Measurements from ENCODE around the gene CDH26. TPM values are rescaled to one million over a fixed set of nuclear protein-coding genes. Genes with fewer than 3 reads are reported as not detected.

CDH26 gene
- total RNA-seq, 2 experiments from 2014 or later = 1.0 to 1.7 TPM

GRCh38 chr20:60020251-60020650, 62.0 kb downstream of the CDH26 start:
- intact Hi-C loops (cut with micrococcal nuclease) = no loop called here
- ChIA-PET CTCF (no interaction called here), POLR2A (no interaction called here)
- no peak for ATAC-seq
- DNase-seq = no peak
- H3K4me1 Mint-ChIP-seq (ENCODE audit: low read depth) = no peaks in the 10 kb centered on the region
- H3K36me3 Mint-ChIP-seq (ENCODE audit: low read depth) = peaks cover 10% of the 10 kb centered on the region
- H3K4me3 Mint-ChIP-seq = no peak overlapping the region
- TF ChIP-seq CTCF (IDR thresholded peaks at IDR 0.05) = no peak
- H3K27me3 Mint-ChIP-seq = peaks cover 1% of the 10 kb centered on the region
- H3K9me3 Mint-ChIP-seq = peaks cover 5% of the 10 kb centered on the region
- no peak overlapping the region for H3K27ac Mint-ChIP-seq

GRCh38 chr20:60021104-60021503, 62.9 kb downstream of the CDH26 start:
- CTCF ChIA-PET = no interaction called here

GRCh38 chr20:60022849-60023248, 64.6 kb downstream of the CDH26 start:
- TF ChIP-seq CTCF (IDR thresholded peaks at IDR 0.05) = no peak
- ATAC-seq = no peak
- no peak for DNase-seq
- ChIA-PET POLR2A (interaction anchor here (0.8 kb wide), 1 partner anchor 89 kb away, joined by 4 read pairs; the partner anchor contains the start of gene SYCP2), CTCF (interaction anchor here (1.3 kb wide), 1 partner anchor 240 kb away, joined by 3 read pairs; no protein-coding TSS in a partner anchor)
- intact Hi-C loops (cut with micrococcal nuclease) = no loop called here
- Mint-ChIP-seq H3K4me3 (no peak overlapping the region), H3K36me3 (ENCODE audit: low read depth) (peaks cover 15% of the 10 kb centered on the region), H3K27ac (no peak overlapping the region), H3K27me3 (no peaks in the 10 kb centered on the region), H3K9me3 (peaks cover 4% of the 10 kb centered on the region), H3K4me1 (ENCODE audit: low read depth) (no peaks in the 10 kb centered on the region)

More at GRCh38 chr20:60021104-60021503, 62.9 kb downstream of the CDH26 start:
- Mint-ChIP-seq H3K27ac (no peak overlapping the region), H3K4me3 (no peak overlapping the region), H3K27me3 (peaks cover 1% of the 10 kb centered on the region), H3K4me1 (ENCODE audit: low read depth) (no peaks in the 10 kb centered on the region), H3K9me3 (peaks cover 5% of the 10 kb centered on the region), H3K36me3 (ENCODE audit: low read depth) (peaks cover 12% of the 10 kb centered on the region)
- no peak for DNase-seq
- no peak for ATAC-seq
- TF ChIP-seq CTCF (IDR thresholded peaks at IDR 0.05) = no peak
- POLR2A ChIA-PET = no interaction called here
- intact Hi-C loops (cut with micrococcal nuclease) = no loop called here

GRCh38 chr20:60024245-60024644, 66.0 kb downstream of the CDH26 start:
- no peak overlapping the region for H3K27ac Mint-ChIP-seq
- DNase-seq = no peak
- POLR2A ChIA-PET = no interaction called here
- peaks cover 9% of the 10 kb centered on the region for H3K36me3 Mint-ChIP-seq (ENCODE audit: low read depth)
- no peak overlapping the region for H3K4me3 Mint-ChIP-seq
- no peaks in the 10 kb centered on the region for H3K27me3 Mint-ChIP-seq
- intact Hi-C loops (cut with micrococcal nuclease) = no loop called here
- CTCF ChIA-PET = interaction anchor here (1.3 kb wide), 1 partner anchor 239 kb away, joined by 3 read pairs; no protein-coding TSS in a partner anchor
- no peak for ATAC-seq
- H3K4me1 Mint-ChIP-seq (ENCODE audit: low read depth) = no peaks in the 10 kb centered on the region
- H3K9me3 Mint-ChIP-seq = no peaks in the 10 kb centered on the region
- TF ChIP-seq CTCF (IDR thresholded peaks at IDR 0.05) = no peak

GRCh38 chr20:60024801-60025200, 66.6 kb downstream of the CDH26 start:
- no peaks in the 10 kb centered on the region for H3K4me1 Mint-ChIP-seq (ENCODE audit: low read depth)
- no peaks in the 10 kb centered on the region for H3K9me3 Mint-ChIP-seq
- H3K36me3 Mint-ChIP-seq (ENCODE audit: low read depth) = peaks cover 5% of the 10 kb centered on the region
- TF ChIP-seq CTCF (IDR thresholded peaks at IDR 0.05) = no peak
- no peak overlapping the region for H3K27ac Mint-ChIP-seq
- POLR2A ChIA-PET = no interaction called here
- no peak overlapping the region for H3K4me3 Mint-ChIP-seq
- intact Hi-C loops (cut with micrococcal nuclease) = no loop called here
- DNase-seq (no peak), ATAC-seq (no peak)
- no peaks in the 10 kb centered on the region for H3K27me3 Mint-ChIP-seq
- CTCF ChIA-PET = no interaction called here

Data from activated CD8-positive, alpha-beta T cell treated with anti-CD3 and anti-CD28 coated beads for 36 hours (primary cell).